ENCODE results near the gene GPR132.

GPR132 gene

DNA sequence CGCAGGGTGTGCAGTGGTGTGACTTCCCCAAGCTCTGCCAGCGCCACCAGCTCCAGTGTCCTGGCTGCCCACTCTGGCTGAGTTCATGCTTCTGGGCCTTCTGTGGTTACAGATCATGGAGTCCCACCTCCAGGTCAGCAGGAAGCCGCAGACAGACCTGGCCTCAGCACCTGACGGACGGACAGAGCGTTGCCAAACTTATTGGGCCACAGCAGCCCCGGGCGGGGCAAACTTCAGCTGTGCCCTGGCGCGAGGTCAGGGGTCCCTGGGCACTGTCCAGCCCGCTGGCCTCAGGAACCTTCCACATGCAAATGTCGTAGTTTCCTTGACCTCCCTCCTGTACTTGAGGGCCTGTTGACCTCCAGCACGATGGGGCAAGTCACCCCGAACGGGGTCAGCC is 11.2 kb downstream of the GPR132 start:
- DNase-seq (ENCODE audit: extremely low read depth, insufficient read length): no peak
- peaks cover 62% of the 10 kb centered on the region for H3K36me3 ChIP-seq (ENCODE audit: control insufficient read depth, insufficient read depth, low read length)
- TF ChIP-seq, protein P1, sequence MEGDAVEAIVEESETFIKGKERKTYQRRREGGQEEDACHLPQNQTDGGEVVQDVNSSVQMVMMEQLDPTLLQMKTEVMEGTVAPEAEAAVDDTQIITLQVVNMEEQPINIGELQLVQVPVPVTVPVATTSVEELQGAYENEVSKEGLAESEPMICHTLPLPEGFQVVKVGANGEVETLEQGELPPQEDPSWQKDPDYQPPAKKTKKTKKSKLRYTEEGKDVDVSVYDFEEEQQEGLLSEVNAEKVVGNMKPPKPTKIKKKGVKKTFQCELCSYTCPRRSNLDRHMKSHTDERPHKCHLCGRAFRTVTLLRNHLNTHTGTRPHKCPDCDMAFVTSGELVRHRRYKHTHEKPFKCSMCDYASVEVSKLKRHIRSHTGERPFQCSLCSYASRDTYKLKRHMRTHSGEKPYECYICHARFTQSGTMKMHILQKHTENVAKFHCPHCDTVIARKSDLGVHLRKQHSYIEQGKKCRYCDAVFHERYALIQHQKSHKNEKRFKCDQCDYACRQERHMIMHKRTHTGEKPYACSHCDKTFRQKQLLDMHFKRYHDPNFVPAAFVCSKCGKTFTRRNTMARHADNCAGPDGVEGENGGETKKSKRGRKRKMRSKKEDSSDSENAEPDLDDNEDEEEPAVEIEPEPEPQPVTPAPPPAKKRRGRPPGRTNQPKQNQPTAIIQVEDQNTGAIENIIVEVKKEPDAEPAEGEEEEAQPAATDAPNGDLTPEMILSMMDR (IDR thresholded peaks at IDR 0.05; ENCODE audit: insufficient read depth, low read length, poor library complexity, severe bottlenecking): no peak
- no peaks in the 10 kb centered on the region for H3K27me3 ChIP-seq (replicated peaks; ENCODE audit: control insufficient read depth, insufficient read depth, low read length)
- no peak overlapping the region for H3K4me3 ChIP-seq (replicated peaks; ENCODE audit: low read depth, low read length)

DNA sequence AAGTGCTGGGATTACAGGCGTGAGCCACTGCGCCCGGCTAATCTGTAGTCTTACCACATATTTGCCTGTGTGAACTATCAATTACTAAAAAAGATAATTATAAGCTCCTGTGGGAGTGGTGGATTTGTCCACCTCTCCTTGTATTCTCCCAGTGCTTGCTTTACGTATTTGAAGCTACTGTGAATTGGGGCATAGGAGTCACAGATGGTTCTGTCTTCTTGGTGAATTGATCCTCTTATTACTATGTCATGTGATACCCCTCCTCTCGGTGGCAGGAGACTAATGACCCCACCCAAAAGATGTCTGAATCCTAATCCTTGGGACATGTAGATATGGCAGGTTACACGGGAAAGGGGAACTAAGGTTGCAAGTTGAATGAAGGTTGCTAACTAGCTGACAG is 11.8 kb downstream of the GPR132 start:
- no peak for DNase-seq (ENCODE audit: extremely low read depth, insufficient read length)
- Histone ChIP-seq H3K27me3 (replicated peaks; ENCODE audit: control insufficient read depth, insufficient read depth, low read length) (no peaks in the 10 kb centered on the region), H3K36me3 (ENCODE audit: control insufficient read depth, insufficient read depth, low read length) (peaks cover 59% of the 10 kb centered on the region), H3K4me3 (replicated peaks; ENCODE audit: low read depth, low read length) (no peak overlapping the region)
- TF ChIP-seq, protein P1 (IDR thresholded peaks at IDR 0.05; ENCODE audit: insufficient read depth, low read length, poor library complexity, severe bottlenecking): no peak

DNA sequence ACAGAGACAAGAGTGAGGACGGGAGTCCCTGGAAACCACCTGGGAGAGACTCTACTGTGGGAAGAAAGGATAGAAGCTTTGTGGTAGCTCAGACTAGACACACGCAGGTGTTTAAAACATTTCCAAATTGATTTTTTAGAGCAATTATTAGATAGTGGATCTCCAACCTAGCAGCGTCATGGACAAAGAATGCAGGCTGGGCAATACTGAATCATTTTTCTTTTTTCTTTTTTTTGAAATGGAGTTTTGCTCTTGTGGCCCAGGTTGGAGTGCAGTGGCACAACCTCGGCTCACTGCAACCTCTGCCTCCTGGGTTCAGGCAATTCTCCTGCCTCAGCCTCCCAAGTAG is 13.1 kb downstream of the GPR132 start:
- H3K27me3 ChIP-seq (replicated peaks; ENCODE audit: control insufficient read depth, insufficient read depth, low read length): no peaks in the 10 kb centered on the region
- TF ChIP-seq, protein P1 (IDR thresholded peaks at IDR 0.05; ENCODE audit: insufficient read depth, low read length, poor library complexity, severe bottlenecking): no peak
- H3K36me3 ChIP-seq (ENCODE audit: control insufficient read depth, insufficient read depth, low read length): peaks cover 58% of the 10 kb centered on the region
- no peak overlapping the region for H3K4me3 ChIP-seq (replicated peaks; ENCODE audit: low read depth, low read length)
- DNase-seq (ENCODE audit: extremely low read depth, insufficient read length): no peak

DNA sequence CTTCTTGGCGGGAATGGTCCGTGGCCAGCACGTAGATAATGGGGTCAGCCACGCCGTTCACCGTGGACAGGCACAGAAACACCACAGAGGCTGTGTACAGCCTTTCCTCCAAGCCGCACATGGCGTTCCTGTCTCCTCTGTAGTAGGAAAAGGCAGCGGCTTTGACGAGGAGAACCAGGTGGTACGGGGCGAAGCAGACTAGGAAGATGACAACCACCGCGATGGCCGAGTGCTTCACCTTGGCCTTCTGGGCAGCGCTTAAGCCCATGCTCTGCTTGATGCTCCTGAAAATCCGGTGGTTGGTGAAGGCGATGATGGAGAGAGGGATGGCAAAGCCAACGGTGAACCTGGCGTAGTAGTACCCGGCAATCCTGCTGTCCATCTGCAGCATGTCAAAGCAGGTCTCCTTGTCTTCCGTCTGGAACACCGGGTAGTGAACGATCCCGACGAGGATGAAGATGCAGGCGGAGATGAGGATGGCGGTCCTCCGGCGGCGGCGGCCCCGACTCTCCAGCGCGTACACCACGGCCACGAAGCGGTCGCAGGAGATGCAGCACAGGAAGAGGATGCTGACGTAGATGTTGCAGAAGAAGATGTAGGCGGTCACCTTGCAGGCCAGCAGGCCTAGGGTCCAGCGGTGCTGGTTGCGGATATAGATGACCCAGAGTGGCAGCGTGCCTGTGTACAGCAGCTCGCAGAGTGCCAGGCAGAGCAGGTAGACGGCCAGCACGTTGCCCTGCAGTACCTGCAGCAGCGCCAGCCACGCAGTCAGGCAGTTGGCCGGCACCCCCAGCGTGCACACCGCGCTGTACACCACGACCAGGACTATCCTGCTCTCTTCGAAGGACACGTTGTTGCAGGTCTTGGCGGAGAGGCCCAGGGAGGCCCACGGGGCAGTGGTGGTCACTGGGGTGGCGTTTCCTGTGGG is 13.8 kb downstream of the GPR132 start:
- Histone ChIP-seq H3K4me3 (replicated peaks; ENCODE audit: low read depth, low read length) (no peak overlapping the region), H3K36me3 (ENCODE audit: control insufficient read depth, insufficient read depth, low read length) (peaks cover 56% of the 10 kb centered on the region), H3K27me3 (replicated peaks; ENCODE audit: control insufficient read depth, insufficient read depth, low read length) (no peaks in the 10 kb centered on the region)
- TF ChIP-seq, protein P1 (IDR thresholded peaks at IDR 0.05; ENCODE audit: insufficient read depth, low read length, poor library complexity, severe bottlenecking): no peak
- DNase-seq (ENCODE audit: extremely low read depth, insufficient read length): no peak

DNA sequence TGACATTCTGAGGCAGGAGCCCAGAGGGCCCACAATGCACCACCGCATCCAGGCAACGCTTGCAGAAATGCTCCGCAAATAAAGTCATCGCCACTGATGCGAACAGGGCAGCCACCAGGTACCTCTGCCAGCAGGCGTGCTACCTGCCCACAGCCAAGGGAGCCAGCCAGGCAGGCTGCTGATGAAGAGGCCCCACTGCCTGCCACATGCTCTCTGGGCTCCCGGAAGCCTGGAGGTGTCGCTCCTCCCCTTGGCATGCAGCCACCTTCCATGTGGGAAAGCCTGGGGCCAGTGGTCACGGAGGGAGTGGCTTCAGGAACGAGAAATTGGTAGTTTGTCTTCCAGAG is 14.7 kb downstream of the GPR132 start:
- no peak for DNase-seq (ENCODE audit: extremely low read depth, insufficient read length)

More for the DNA sequence above, 14.7 kb downstream of the GPR132 start:
- Histone ChIP-seq H3K36me3 (ENCODE audit: control insufficient read depth, insufficient read depth, low read length) (peaks cover 47% of the 10 kb centered on the region), H3K4me3 (replicated peaks; ENCODE audit: low read depth, low read length) (no peak overlapping the region), H3K27me3 (replicated peaks; ENCODE audit: control insufficient read depth, insufficient read depth, low read length) (no peaks in the 10 kb centered on the region)
- TF ChIP-seq, protein P1 (IDR thresholded peaks at IDR 0.05; ENCODE audit: insufficient read depth, low read length, poor library complexity, severe bottlenecking): no peak
